ENCODE data around the gene CNEP1R1.

Gene CNEP1R1

DNA sequence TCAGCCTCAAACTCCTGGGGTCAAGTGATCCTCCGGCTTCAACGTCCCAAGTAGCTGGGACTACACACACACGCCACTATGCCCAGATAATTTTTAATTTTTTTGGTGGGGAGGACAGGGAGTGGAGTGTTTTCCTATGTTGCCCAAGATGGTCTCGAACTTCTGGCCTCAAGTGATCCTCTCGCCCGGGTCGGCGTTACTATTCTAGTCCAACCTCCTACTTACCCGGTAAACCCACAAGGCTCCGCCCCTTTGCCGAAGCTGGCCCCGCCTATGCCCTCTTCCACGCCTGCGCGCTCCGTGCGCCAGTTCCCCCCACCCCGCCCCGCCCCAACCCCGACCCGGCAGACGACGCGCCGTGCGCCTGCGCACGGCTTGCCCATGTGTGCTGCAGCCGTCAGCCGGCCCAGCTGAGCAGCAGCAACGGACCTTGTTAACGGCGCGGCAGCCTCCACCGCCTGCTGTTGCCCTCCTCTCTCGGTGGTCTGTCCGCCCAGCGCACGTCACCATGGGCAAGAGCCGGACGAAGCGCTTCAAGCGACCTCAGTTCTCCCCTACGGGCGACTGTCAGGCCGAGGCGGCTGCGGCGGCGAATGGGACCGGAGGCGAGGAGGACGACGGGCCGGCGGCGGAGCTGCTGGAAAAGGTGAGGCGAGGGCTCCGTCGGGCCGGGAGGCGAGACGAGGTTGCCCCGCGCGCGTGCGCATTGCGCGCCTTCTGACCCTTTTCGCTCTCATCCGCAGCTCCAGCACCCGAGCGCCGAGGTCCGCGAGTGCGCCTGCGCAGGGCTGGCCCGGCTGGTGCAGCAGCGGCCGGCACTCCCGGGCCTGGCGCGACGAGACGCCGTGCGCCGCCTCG is 40.8 kb downstream of the CNEP1R1 start, which contains the start of gene HEATR3:
Gene HEATR3 (plus strand): TSS at position 347 of the 858 bp plus-strand sequence. CDS start 162 bp downstream, at position 509.
- peak; percentile 92 to 95 for DNase-seq

DNA sequence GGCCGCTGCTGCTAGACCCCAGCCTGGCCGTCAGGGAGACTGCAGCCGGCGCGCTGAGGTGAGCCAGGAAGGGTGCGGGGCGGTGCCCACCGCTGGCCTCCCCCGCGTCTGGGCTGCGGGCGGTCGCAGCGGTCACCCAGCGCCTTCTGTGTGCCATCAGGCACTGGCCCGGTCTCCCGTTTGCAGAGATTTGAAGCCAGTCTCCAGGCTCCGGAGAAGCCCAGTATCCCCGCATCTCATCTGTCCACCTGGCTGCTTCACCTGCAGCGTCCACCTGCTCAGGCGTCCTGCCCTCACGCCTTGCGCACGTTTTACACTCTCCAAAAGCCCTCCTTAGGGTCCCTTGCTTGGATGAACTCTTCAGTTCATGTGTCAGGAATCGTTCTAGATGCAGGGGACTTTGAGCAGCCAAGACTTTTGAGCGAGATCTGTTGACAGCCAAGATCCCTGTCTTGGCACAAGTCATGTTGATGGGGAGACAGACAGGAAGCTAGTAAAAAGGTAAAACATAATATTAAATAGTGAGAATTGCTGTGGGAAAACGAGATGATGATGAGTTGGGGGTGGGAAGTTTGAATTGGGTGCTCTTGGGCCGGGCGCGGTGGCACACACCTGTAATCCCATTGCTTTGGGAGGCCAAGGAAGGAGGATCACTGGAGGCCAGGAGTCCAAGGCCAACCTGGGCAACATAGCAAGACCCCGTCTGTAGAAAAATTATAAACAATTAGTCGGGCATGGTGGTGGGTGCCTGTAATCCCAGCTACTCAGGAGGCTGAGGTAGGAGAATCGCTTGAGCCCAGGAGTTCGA is 41.7 kb downstream of the CNEP1R1 start:
- DNase-seq, result no peak

DNA sequence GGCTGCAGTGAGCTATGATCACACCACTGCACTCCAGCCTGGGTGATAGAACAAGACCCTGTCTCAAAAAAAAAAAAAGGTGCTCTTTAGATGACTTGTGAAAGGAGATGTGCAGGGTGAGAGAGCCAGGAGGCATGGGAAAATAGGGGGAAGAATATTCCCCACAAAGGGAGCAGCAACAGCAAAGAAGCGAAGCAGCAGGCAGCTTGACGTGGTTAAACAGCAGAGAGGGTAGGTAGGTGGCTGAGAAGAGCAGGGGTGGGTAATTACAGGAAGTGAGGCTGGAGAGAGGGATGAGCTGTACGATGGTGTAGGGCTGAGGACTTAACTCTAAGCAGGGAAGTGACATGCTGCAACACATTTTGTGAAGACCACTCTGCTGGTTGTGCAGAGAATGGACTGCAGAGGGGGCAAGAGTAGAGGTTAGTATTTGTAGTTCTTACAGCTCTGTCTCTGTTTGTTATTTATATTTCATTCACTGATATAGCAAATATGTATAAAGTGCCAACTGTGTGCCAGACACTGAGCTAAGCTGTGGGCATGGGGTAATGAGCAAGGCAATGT is 42.3 kb downstream of the CNEP1R1 start:
- DNase-seq, result no peak

DNA sequence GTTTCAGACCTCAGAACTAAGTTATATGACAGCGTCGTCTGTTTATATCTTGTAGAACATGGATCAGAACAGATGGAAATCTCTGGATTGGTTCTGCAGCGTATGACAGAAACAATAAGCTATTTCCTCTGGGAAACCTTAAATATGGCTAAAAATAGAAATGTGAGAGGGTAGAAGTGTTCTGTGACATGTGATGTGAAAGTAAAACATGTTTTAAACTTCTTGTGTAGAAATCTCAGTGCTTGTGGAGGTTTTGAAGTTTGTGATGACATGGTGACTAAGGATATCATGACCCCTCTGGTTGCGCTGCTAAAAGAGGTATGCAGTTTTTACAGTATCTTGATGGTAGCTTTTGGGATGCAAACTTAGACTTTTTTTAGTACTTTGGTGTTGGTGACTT is 43.5 kb downstream of the CNEP1R1 start:
- DNase-seq, result no peak

DNA sequence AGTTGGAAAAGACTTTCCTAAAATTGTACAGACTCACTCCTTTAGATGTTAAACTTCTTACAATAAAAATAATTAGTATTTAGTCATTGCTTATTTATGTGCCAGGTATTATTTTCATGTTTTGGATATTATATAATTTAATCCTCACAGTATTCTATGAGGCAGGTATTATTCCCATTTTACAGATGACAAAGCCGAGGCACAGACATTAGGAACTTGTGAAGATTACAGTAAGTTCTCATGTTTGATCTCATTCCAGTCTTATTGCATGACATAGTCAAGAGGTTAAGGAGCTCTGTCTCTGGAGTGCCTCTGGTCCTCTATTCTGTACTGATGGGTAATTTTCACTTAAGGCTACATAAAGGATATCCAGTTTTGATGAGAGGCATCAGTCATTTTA is 44.0 kb downstream of the CNEP1R1 start:
- no peak for DNase-seq

DNA sequence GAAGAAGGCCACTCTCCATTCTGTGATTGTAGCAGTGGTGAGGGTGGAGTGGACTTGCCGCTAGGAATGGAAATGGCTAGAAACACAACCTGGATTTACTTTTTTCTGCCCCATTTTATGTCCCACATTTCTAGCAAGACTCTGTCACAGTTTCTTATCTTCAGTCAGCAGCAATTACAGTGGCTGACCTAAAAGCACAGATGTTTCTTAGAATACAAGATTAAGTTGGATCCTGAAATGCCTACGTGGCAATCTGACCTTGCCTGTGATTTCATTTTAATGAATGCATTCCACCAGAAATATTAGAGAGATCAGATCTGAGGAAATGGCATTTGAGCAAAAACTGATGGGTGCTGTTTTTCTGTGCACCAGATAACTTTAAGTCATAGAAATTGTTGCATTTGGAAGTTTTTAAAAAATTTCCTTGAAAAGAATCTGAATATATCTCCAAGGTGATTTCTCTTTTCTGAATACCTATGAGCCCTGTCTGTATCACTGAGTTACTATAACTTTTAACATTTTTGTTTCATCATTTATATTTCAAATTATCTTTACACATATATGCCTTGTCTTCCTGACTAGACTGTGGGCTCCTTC is 46.1 kb downstream of the CNEP1R1 start:
- no peak for DNase-seq

DNA sequence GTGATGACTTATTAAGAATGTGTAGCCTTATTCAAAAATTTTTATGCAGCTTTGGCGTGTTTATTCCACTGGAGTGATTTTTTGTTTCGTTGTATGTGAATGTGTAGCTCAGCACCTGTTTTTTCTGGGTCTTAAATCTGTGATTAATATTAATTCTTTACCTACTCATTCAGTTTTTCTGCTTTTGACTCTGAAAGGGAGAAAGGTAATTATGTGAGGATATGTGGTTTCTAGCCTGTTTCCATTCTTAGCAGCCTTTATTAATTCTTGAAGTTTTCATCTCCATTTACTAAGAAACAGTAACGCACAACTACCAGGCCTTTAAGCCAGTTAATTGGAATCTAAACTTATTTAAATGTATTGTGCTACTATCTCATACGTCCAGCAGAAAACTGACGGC is 47.7 kb downstream of the CNEP1R1 start:
- no peak for DNase-seq

DNA sequence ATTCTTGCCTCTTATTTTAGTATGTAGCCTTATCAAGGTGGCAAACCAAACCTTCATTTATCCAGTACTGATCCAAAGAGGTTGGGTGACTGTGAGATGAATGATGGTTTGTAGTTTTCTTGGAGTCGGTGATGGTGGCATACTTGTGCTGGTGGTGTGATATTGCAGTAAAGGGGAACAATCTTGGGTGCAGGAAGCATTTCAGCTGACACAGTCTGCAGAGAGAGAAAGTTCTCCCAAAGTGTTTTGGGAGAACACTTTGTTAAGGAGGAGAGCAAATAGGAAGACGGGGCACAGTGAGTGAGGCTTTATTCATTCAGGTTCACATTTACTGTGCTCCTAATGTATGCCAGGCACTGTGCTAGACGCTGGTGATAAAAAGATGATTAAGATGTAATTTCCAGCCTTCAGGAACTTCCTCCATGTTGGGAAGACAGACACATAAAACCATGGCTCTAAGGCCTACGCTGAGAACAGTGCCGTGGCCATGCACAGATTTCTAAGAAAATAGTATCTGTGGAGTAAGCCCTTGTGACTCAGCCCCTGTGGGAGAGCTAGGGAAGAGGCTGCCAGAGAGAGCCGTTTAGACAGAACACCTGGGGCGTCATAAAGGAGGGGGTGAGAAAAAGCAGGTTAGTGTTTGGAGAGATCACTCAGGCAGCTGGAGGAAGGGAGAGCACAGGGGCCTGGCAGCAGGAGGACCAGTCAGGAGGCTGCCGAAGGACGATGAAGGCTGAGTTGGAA is 54.5 kb downstream of the CNEP1R1 start:
- DNase-seq, result no peak

DNA sequence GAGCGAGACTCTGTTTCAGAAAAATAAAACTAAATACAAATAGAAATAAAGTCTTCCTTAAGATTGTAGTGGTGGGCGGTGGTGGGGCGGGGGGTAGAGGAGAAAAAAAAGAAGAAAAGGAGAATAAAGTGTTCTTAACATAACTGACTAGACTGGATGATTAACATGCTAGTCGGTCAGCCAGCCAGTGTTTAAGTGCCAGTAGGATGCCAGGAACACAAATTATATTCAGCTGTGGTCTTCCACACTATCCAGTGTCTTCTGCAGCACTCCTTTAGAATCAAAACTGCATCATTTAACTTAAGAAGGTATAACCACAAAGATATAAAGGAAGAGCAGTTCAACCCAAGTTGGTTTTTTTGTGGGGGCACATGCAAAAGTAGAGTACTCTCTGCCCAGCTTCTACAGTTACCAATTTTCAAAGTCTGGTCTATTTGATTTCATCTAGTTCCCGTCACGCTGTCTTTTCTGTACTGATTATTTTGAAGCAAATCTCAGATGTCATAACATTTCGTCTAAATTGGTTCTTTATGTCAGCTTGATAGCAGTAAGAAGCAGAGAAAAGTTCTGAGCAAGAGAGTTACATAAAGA is 56.5 kb downstream of the CNEP1R1 start:
- no peak for DNase-seq

DNA sequence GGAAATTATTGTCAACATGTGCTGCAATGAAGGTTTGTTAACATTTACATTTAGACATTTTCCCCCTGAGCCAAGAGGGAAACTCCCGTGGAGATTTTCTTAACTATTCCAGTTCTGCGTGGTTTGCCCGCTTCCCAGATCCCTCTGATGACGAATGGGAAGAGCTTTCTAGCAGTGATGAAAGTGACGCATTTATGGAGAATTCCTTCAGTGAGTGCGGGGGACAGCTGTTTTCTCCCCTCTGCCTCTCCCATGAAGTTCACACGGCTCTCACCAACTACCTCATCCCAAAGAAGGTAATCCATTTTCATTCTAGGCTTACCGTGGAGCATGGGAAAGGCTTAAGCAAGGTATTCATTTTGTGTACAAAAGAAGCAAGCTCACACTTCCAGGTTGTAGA is 59.0 kb downstream of the CNEP1R1 start:
- no peak for DNase-seq

DNA sequence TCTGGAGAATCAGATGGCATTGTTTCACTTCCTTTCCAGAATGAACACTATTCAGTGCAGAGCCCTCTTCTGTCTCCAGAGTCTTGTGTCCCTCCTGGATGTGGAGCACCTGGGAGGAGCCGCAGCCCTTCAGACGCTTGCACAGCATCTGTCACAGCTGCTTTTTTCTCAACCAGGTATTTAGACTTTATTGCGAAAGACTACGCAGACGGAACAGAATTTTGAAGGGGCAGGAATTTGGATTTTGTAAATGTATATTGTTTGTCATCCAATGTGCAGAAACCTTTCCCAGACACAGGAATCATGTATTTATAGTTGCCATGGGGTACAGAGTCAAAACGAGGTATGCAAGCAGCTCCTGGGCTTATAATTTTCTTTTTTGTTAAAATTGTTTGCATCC is 61.2 kb downstream of the CNEP1R1 start:
- DNase-seq, result no peak

Measured in stimulated activated CD4-positive, alpha-beta T cell treated with anti-CD3 and anti-CD28 coated beads, Interleukin-4, amount 100 ng/mL, for 4 hours (primary cell).